ENCODE measurements around the gene MAP2K5. TPM values are rescaled to one million over a fixed set of nuclear protein-coding genes. Genes with fewer than 3 reads are reported as not detected.

MAP2K5 gene
- total RNA-seq, 1 experiment from 2014 or later, result 15.0 TPM

DNA sequence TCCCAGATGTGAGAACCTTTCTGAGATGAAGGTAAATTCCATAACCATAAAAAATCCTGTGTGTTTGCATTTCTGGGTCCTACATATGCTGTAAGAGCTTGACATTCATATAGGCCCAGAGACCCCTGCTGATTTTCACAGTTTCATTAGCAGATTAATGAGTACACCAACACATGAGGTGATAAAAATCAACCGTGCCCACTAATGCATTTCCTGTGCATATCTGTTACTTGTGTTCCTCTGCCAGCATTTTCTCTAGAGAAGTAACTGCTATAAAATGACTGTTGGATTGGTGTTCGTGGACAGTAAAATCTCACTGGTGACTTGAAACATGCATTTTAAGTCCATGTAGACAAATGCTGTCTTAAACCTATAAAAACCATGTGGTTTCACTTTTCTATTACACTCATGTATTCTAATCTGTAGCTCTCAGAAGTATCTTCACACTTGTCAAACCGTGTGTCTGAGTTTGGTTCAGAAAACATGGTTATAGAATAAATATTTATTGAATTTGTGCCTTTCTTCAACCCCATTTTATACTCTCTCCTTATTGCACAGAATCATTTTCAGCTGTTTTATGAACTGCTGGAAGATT, 14.6 kb downstream of the MAP2K5 start:
- Mint-ChIP-seq H3K9me3 (peaks cover 2 to 3% of the 10 kb centered on the region in 2 experiments; a peak in 4 of 5 replicates), H3K27me3 (ENCODE audit: low read depth) (no peaks in the 10 kb centered on the region), H3K27ac (no peak overlapping the region), H3K4me3 (no peak overlapping the region), H3K4me1 (peaks cover 14 to 16% of the 10 kb centered on the region in 2 experiments), H3K36me3 (ENCODE audit: insufficient read depth in 1 of 3, low read depth in 3 of 3) (peaks cover 4 to 17% (median 17%) of the 10 kb centered on the region in 3 experiments)
- no peak overlapping the region for H3K4me2 ChIP-seq (ENCODE audit: insufficient read depth, insufficient read length, low read length)
- H3K18ac ChIP-seq (ENCODE audit: insufficient read length, low read depth, low read length), result no peak overlapping the region
- no peaks in the 10 kb centered on the region for H3K27me3 ChIP-seq (ENCODE audit: insufficient read depth, low read length)
- TF ChIP-seq, protein P1, sequence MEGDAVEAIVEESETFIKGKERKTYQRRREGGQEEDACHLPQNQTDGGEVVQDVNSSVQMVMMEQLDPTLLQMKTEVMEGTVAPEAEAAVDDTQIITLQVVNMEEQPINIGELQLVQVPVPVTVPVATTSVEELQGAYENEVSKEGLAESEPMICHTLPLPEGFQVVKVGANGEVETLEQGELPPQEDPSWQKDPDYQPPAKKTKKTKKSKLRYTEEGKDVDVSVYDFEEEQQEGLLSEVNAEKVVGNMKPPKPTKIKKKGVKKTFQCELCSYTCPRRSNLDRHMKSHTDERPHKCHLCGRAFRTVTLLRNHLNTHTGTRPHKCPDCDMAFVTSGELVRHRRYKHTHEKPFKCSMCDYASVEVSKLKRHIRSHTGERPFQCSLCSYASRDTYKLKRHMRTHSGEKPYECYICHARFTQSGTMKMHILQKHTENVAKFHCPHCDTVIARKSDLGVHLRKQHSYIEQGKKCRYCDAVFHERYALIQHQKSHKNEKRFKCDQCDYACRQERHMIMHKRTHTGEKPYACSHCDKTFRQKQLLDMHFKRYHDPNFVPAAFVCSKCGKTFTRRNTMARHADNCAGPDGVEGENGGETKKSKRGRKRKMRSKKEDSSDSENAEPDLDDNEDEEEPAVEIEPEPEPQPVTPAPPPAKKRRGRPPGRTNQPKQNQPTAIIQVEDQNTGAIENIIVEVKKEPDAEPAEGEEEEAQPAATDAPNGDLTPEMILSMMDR (conservative IDR thresholded peaks at IDR 0.05), result no peak
- no peak overlapping the region for H2AFZ ChIP-seq (ENCODE audit: low read length)
- H3K14ac ChIP-seq (ENCODE audit: insufficient read depth, low read length), result no peak overlapping the region
- H4K91ac ChIP-seq (ENCODE audit: insufficient read length, low read depth, low read length), result no peak overlapping the region
- H3K27ac ChIP-seq (ENCODE audit: insufficient read length, low read depth, low read length), result no peak overlapping the region
- no peak overlapping the region for H2BK5ac ChIP-seq (ENCODE audit: insufficient read length, low read length)
- no peaks in the 10 kb centered on the region for H3K9me3 ChIP-seq (ENCODE audit: control insufficient read depth, low read depth, low read length)
- no peak overlapping the region for H4K8ac ChIP-seq (replicated peaks; ENCODE audit: insufficient read length, low read depth, low read length)
- H3K4ac ChIP-seq (ENCODE audit: low read depth, low read length), result no peak overlapping the region
- WGBS (ENCODE audit: extremely low coverage, insufficient read length, low lambda C conversion rate), result no CpG with 5 or more reads among the region's 3 CpGs
- H3K79me1 ChIP-seq (ENCODE audit: insufficient read depth, low read depth, low read length, poor library complexity, severe bottlenecking), result no peaks in the 10 kb centered on the region
- no peaks in the 10 kb centered on the region for H3K4me1 ChIP-seq (ENCODE audit: insufficient read depth, low read length)
- no peak for DNase-seq
- H3K79me2 ChIP-seq (ENCODE audit: insufficient read depth, low read length), result no peaks in the 10 kb centered on the region
- H4K5ac ChIP-seq (ENCODE audit: insufficient read length, low read depth, low read length), result no peak overlapping the region
- H3K9ac ChIP-seq (ENCODE audit: extremely low read depth, insufficient read length, low read length), result no peak overlapping the region
- H3K23ac ChIP-seq (ENCODE audit: insufficient read length, low read depth, low read length), result no peak overlapping the region
- no peaks in the 10 kb centered on the region for H3K23me2 ChIP-seq (ENCODE audit: insufficient read length, low read depth, low read length, poor library complexity, severe bottlenecking)
- no peak overlapping the region for H2BK120ac ChIP-seq (ENCODE audit: low read depth, low read length, poor library complexity, severe bottlenecking)
- no peak overlapping the region for H2BK12ac ChIP-seq (ENCODE audit: insufficient read length, low read depth, low read length)
- H2BK20ac ChIP-seq (ENCODE audit: low read depth, low read length, poor library complexity, severe bottlenecking), result no peak overlapping the region
- H3K56ac ChIP-seq (ENCODE audit: insufficient read length, low read depth, low read length), result no peak overlapping the region
- H2AK5ac ChIP-seq (ENCODE audit: insufficient read length, low read length), result no peak overlapping the region
- H2BK15ac ChIP-seq (ENCODE audit: low read depth, low read length), result no peak overlapping the region
- no peak overlapping the region for H3T11ph ChIP-seq (ENCODE audit: low read length)
- H4K20me1 ChIP-seq (ENCODE audit: control insufficient read depth, insufficient read depth, insufficient read length), result no peaks in the 10 kb centered on the region
